Measurements from ENCODE around the gene CCDC122. TPM values are rescaled to one million over a fixed set of nuclear protein-coding genes. Genes with fewer than 3 reads are reported as not detected.

CCDC122 gene
- polyA plus RNA-seq, 1 donor, result 8.1 TPM

- 100% methylated on average over 1 of the region's 1 CpG for WGBS (ENCODE audit: insufficient coverage, low lambda C conversion rate)
- H3K9me3 ChIP-seq (ENCODE audit: control insufficient read depth, low read depth, low read length), result no peaks in the 10 kb centered on the region
- no peak for DNase-seq
- H3K4me1 ChIP-seq (ENCODE audit: control insufficient read depth, insufficient read depth, low read length), result peaks cover 9% of the 10 kb centered on the region
- no peaks in the 10 kb centered on the region for H3K27me3 ChIP-seq (ENCODE audit: control insufficient read depth, insufficient read depth, low read length)
- no peak overlapping the region for H3K27ac ChIP-seq (ENCODE audit: low read length)
- no peak overlapping the region for H3K4me3 ChIP-seq (ENCODE audit: low read length)
- no peaks in the 10 kb centered on the region for H3K36me3 ChIP-seq (ENCODE audit: control insufficient read depth, insufficient read depth, low read length)
Observed at GRCh38 chr13:43877766-43878165, 1.8 kb downstream of the CCDC122 start.

GRCh38 chr13:43877326-43877725, 2.2 kb downstream of the CCDC122 start:
- no peak for DNase-seq
- H3K4me1 ChIP-seq (ENCODE audit: control insufficient read depth, insufficient read depth, low read length), result peaks cover 9% of the 10 kb centered on the region
- H3K36me3 ChIP-seq (ENCODE audit: control insufficient read depth, insufficient read depth, low read length), result no peaks in the 10 kb centered on the region
- no peaks in the 10 kb centered on the region for H3K27me3 ChIP-seq (ENCODE audit: control insufficient read depth, insufficient read depth, low read length)
- H3K9me3 ChIP-seq (ENCODE audit: control insufficient read depth, low read depth, low read length), result no peaks in the 10 kb centered on the region
- H3K4me3 ChIP-seq (ENCODE audit: low read length), result no peak overlapping the region
- H3K27ac ChIP-seq (ENCODE audit: low read length), result no peak overlapping the region

DNA sequence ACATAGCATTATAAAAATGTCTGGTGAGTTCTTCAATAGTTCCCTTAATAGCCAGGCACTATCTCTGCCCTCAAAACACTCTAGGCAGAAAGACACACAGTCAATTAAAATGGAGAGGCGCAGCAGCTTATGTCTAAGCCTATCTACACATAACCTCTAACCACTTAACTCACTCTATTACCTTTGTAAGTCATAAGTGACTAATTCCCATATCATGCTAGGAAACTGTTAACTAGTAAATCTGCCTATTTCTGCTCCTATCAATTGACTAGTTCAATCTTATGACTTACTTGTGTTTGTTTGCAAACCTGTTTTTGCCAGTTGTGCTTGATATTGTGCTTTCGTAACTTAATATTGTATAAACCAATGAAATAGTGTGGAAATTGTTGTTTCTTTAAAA, 3.2 kb downstream of the CCDC122 start:
- peaks cover 9% of the 10 kb centered on the region for H3K4me1 ChIP-seq (ENCODE audit: control insufficient read depth, insufficient read depth, low read length)
- no peak for DNase-seq
- no peak overlapping the region for H3K4me3 ChIP-seq (ENCODE audit: low read length)
- H3K36me3 ChIP-seq (ENCODE audit: control insufficient read depth, insufficient read depth, low read length), result peaks cover 3% of the 10 kb centered on the region
- H3K27me3 ChIP-seq (ENCODE audit: control insufficient read depth, insufficient read depth, low read length), result no peaks in the 10 kb centered on the region
- 90% methylated on average over 1 of the region's 2 CpGs for WGBS (ENCODE audit: insufficient coverage, low lambda C conversion rate)
- H3K27ac ChIP-seq (ENCODE audit: low read length), result no peak overlapping the region
- no peaks in the 10 kb centered on the region for H3K9me3 ChIP-seq (ENCODE audit: control insufficient read depth, low read depth, low read length)

DNA sequence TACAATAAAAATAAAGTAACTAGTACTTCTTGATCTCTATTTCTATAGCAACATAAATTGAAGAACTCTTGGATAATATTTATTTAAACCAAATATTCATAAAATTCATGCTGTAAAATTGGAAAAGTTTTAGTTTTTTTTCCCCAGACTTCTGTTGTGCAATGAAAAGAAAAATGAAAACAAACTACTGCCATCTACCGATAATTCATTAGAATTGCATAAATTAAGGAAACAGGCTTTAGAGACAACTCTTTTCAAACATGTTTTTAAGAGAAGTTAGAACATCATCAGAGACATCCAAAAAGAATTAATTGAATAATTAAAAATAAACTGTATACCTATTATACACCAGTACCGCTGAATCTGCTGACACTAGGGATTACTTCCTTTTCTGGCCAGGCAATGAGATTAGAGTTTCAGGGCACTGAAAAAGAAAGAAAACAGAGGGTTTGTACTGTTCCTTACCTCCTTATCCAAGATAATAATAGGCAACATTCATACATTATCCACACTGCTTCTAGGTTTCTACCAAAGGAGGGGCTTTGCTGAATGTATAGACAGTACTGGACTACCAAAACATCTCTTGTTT, 4.9 kb downstream of the CCDC122 start:
- H3K27me3 ChIP-seq (ENCODE audit: control insufficient read depth, insufficient read depth, low read length), result no peaks in the 10 kb centered on the region
- peaks cover 3% of the 10 kb centered on the region for H3K36me3 ChIP-seq (ENCODE audit: control insufficient read depth, insufficient read depth, low read length)
- H3K9me3 ChIP-seq (ENCODE audit: control insufficient read depth, low read depth, low read length), result no peaks in the 10 kb centered on the region
- H3K4me1 ChIP-seq (ENCODE audit: control insufficient read depth, insufficient read depth, low read length), result peaks cover 9% of the 10 kb centered on the region
- no peak overlapping the region for H3K4me3 ChIP-seq (ENCODE audit: low read length)
- H3K27ac ChIP-seq (ENCODE audit: low read length), result no peak overlapping the region
- DNase-seq, result no peak
- 26% methylated on average over 2 of the region's 2 CpGs for WGBS (ENCODE audit: insufficient coverage, low lambda C conversion rate)

- H3K4me1 ChIP-seq (ENCODE audit: control insufficient read depth, insufficient read depth, low read length), result no peaks in the 10 kb centered on the region
- no peak for DNase-seq
- H3K27me3 ChIP-seq (ENCODE audit: control insufficient read depth, insufficient read depth, low read length), result no peaks in the 10 kb centered on the region
- 100% methylated on average over 1 of the region's 1 CpG for whole genome bisulfite sequencing (ENCODE audit: insufficient coverage, low lambda C conversion rate)
- no peak overlapping the region for H3K27ac ChIP-seq (ENCODE audit: low read length)
- H3K4me3 ChIP-seq (ENCODE audit: low read length), result no peak overlapping the region
- H3K36me3 ChIP-seq (ENCODE audit: control insufficient read depth, insufficient read depth, low read length), result peaks cover 3% of the 10 kb centered on the region
- H3K9me3 ChIP-seq (ENCODE audit: control insufficient read depth, low read depth, low read length), result no peaks in the 10 kb centered on the region
Observed at GRCh38 chr13:43872181-43872580, 7.4 kb downstream of the CCDC122 start.

GRCh38 chr13:43865892-43866291, 13.6 kb downstream of the CCDC122 start:
- Histone ChIP-seq H3K27me3 (ENCODE audit: control insufficient read depth, insufficient read depth, low read length) (no peaks in the 10 kb centered on the region), H3K4me3 (ENCODE audit: low read length) (no peak overlapping the region), H3K9me3 (ENCODE audit: control insufficient read depth, low read depth, low read length) (peaks cover 2% of the 10 kb centered on the region), H3K4me1 (ENCODE audit: control insufficient read depth, insufficient read depth, low read length) (no peaks in the 10 kb centered on the region), H3K27ac (ENCODE audit: low read length) (no peak overlapping the region), H3K36me3 (ENCODE audit: control insufficient read depth, insufficient read depth, low read length) (no peaks in the 10 kb centered on the region)
- no CpG with 5 or more reads among the region's 4 CpGs for WGBS (ENCODE audit: insufficient coverage, low lambda C conversion rate)
- DNase-seq, result no peak

DNA sequence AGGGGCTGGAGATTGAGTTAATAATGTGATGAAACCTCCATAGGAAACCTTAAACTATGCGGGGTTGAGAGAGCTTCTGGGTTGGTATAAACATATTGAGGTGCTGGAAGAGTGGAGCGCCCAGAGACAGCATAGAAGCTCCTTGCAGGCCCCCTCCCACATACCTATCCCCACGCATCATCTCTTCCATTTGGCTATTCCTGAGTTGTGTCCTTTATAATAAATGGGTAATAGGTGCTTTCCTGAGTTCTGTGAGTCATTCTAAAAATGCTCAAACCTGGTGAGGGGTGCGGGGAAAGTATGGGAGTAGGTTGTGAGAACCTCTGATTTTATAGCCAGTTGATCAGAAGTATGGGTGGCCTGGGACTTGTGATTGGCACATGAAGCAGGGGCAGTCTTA, 14.6 kb downstream of the CCDC122 start:
- no peak for DNase-seq
- no peaks in the 10 kb centered on the region for H3K4me1 ChIP-seq (ENCODE audit: control insufficient read depth, insufficient read depth, low read length)
- H3K9me3 ChIP-seq (ENCODE audit: control insufficient read depth, low read depth, low read length), result peaks cover 2% of the 10 kb centered on the region
- WGBS (ENCODE audit: insufficient coverage, low lambda C conversion rate), result no CpG with 5 or more reads among the region's 4 CpGs
- no peak overlapping the region for H3K4me3 ChIP-seq (ENCODE audit: low read length)
- H3K27me3 ChIP-seq (ENCODE audit: control insufficient read depth, insufficient read depth, low read length), result no peaks in the 10 kb centered on the region
- no peak overlapping the region for H3K27ac ChIP-seq (ENCODE audit: low read length)
- no peaks in the 10 kb centered on the region for H3K36me3 ChIP-seq (ENCODE audit: control insufficient read depth, insufficient read depth, low read length)

GRCh38 chr13:43861863-43862262, 17.7 kb downstream of the CCDC122 start:
- no peak overlapping the region for H3K27ac ChIP-seq (ENCODE audit: low read length)
- DNase-seq, result no peak
- H3K9me3 ChIP-seq (ENCODE audit: control insufficient read depth, low read depth, low read length), result peaks cover 2% of the 10 kb centered on the region
- no peaks in the 10 kb centered on the region for H3K36me3 ChIP-seq (ENCODE audit: control insufficient read depth, insufficient read depth, low read length)
- H3K27me3 ChIP-seq (ENCODE audit: control insufficient read depth, insufficient read depth, low read length), result no peaks in the 10 kb centered on the region
- 80% methylated on average over 1 of the region's 1 CpG for WGBS (ENCODE audit: insufficient coverage, low lambda C conversion rate)
- no peaks in the 10 kb centered on the region for H3K4me1 ChIP-seq (ENCODE audit: control insufficient read depth, insufficient read depth, low read length)
- H3K4me3 ChIP-seq (ENCODE audit: low read length), result no peak overlapping the region

- WGBS (ENCODE audit: insufficient coverage, low lambda C conversion rate), result no CpG with 5 or more reads among the region's 1 CpG
- Histone ChIP-seq H3K4me3 (ENCODE audit: low read length) (no peak overlapping the region), H3K9me3 (ENCODE audit: control insufficient read depth, low read depth, low read length) (peaks cover 13% of the 10 kb centered on the region), H3K27ac (ENCODE audit: low read length) (no peak overlapping the region), H3K36me3 (ENCODE audit: control insufficient read depth, insufficient read depth, low read length) (no peaks in the 10 kb centered on the region), H3K4me1 (ENCODE audit: control insufficient read depth, insufficient read depth, low read length) (no peaks in the 10 kb centered on the region), H3K27me3 (ENCODE audit: control insufficient read depth, insufficient read depth, low read length) (no peaks in the 10 kb centered on the region)
- no peak for DNase-seq
Observed at GRCh38 chr13:43852923-43853404, 26.6 kb downstream of the CCDC122 start.

GRCh38 chr13:43850873-43851272, 28.7 kb downstream of the CCDC122 start:
- H3K27me3 ChIP-seq (ENCODE audit: control insufficient read depth, insufficient read depth, low read length), result no peaks in the 10 kb centered on the region
- peaks cover 13% of the 10 kb centered on the region for H3K9me3 ChIP-seq (ENCODE audit: control insufficient read depth, low read depth, low read length)
- 100% methylated on average over 1 of the region's 1 CpG for WGBS (ENCODE audit: insufficient coverage, low lambda C conversion rate)
- H3K27ac ChIP-seq (ENCODE audit: low read length), result no peak overlapping the region
- H3K4me1 ChIP-seq (ENCODE audit: control insufficient read depth, insufficient read depth, low read length), result no peaks in the 10 kb centered on the region
- DNase-seq, result no peak
- no peaks in the 10 kb centered on the region for H3K36me3 ChIP-seq (ENCODE audit: control insufficient read depth, insufficient read depth, low read length)
- no peak overlapping the region for H3K4me3 ChIP-seq (ENCODE audit: low read length)

- no peak for DNase-seq
- Histone ChIP-seq H3K27ac (ENCODE audit: low read length) (no peak overlapping the region), H3K27me3 (ENCODE audit: control insufficient read depth, insufficient read depth, low read length) (no peaks in the 10 kb centered on the region), H3K36me3 (ENCODE audit: control insufficient read depth, insufficient read depth, low read length) (no peaks in the 10 kb centered on the region), H3K4me3 (ENCODE audit: low read length) (no peak overlapping the region), H3K4me1 (ENCODE audit: control insufficient read depth, insufficient read depth, low read length) (no peaks in the 10 kb centered on the region), H3K9me3 (ENCODE audit: control insufficient read depth, low read depth, low read length) (peaks cover 10% of the 10 kb centered on the region)
- WGBS (ENCODE audit: insufficient coverage, low lambda C conversion rate), result no CpG with 5 or more reads among the region's 1 CpG
Observed at GRCh38 chr13:43848001-43848649, 31.4 kb downstream of the CCDC122 start.

Measured in large intestine (tissue), 3 donors.